ENCODE data around the gene ZNF621. TPM values are rescaled to one million over a fixed set of nuclear protein-coding genes. Genes with fewer than 3 reads are reported as not detected.

ZNF621 gene
- total RNA-seq, 1 experiment from 2014 or later: 20.0 TPM

DNA sequence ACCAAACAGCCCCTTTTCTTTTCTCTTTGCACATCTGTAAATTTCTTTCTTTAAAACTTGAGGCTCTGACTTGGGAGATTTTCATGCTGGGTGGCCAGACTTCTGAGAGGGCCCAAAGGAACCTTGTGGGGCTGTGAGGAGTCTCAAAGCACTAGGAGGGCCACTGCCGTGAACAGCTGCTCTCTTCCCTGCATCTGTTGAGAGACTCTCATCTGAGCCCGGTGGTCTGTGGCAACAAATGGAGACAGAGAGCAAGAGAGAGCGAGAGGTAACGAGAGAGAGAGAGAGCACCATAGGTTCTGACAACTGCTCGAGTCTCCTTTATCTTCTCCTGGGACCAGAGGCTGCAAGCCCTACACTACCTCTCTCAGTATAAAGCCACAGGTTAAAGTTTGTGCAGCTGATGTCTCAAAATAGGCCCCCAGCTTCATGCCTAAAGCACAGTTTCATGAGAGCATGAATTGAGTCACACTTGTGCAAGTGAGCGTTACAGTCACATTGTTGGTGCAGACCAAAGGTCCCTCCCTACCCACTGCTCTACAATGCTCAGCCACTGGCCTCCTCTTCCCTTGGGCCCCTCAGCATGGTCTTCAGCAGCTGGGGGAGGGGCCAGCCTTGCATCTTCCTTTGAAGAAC lies 60.7 kb downstream of the ZNF621 start:
- TF ChIP-seq TEAD4 (CRISPR knock-in tag; IDR thresholded peaks at IDR 0.05): no peak
- no peak for TF ChIP-seq ZNF219 (CRISPR knock-in tag; IDR thresholded peaks at IDR 0.05; ENCODE audit: borderline replicate concordance)
- TF ChIP-seq, protein P1, sequence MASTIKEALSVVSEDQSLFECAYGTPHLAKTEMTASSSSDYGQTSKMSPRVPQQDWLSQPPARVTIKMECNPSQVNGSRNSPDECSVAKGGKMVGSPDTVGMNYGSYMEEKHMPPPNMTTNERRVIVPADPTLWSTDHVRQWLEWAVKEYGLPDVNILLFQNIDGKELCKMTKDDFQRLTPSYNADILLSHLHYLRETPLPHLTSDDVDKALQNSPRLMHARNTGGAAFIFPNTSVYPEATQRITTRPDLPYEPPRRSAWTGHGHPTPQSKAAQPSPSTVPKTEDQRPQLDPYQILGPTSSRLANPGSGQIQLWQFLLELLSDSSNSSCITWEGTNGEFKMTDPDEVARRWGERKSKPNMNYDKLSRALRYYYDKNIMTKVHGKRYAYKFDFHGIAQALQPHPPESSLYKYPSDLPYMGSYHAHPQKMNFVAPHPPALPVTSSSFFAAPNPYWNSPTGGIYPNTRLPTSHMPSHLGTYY (CRISPR knock-in tag; IDR thresholded peaks at IDR 0.05): no peak
- no peak for TF ChIP-seq MLX (CRISPR knock-in tag; IDR thresholded peaks at IDR 0.05)
- TF ChIP-seq ZNF512 (CRISPR knock-in tag; IDR thresholded peaks at IDR 0.05; ENCODE audit: borderline replicate concordance): no peak
- TF ChIP-seq ZNF281 (CRISPR knock-in tag; IDR thresholded peaks at IDR 0.05): no peak
- TF ChIP-seq FOXP1 (CRISPR knock-in tag; IDR thresholded peaks at IDR 0.05; ENCODE audit: borderline replicate concordance): no peak
- no peak for TF ChIP-seq MAX (CRISPR knock-in tag; IDR thresholded peaks at IDR 0.05)
- TF ChIP-seq, protein P2, sequence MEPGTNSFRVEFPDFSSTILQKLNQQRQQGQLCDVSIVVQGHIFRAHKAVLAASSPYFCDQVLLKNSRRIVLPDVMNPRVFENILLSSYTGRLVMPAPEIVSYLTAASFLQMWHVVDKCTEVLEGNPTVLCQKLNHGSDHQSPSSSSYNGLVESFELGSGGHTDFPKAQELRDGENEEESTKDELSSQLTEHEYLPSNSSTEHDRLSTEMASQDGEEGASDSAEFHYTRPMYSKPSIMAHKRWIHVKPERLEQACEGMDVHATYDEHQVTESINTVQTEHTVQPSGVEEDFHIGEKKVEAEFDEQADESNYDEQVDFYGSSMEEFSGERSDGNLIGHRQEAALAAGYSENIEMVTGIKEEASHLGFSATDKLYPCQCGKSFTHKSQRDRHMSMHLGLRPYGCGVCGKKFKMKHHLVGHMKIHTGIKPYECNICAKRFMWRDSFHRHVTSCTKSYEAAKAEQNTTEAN (CRISPR knock-in tag; IDR thresholded peaks at IDR 0.05): no peak
- no peak for TF ChIP-seq KAT7 (CRISPR knock-in tag; IDR thresholded peaks at IDR 0.05; ENCODE audit: borderline replicate concordance)
- no peak for TF ChIP-seq GRHL2 (CRISPR knock-in tag; IDR thresholded peaks at IDR 0.05; ENCODE audit: insufficient replicate concordance, severe bottlenecking)
- no peak for TF ChIP-seq MXD4 (CRISPR knock-in tag; IDR thresholded peaks at IDR 0.05; ENCODE audit: borderline replicate concordance)
- no peak for TF ChIP-seq NFE2L1 (CRISPR knock-in tag; IDR thresholded peaks at IDR 0.05)
- TF ChIP-seq, protein P3, sequence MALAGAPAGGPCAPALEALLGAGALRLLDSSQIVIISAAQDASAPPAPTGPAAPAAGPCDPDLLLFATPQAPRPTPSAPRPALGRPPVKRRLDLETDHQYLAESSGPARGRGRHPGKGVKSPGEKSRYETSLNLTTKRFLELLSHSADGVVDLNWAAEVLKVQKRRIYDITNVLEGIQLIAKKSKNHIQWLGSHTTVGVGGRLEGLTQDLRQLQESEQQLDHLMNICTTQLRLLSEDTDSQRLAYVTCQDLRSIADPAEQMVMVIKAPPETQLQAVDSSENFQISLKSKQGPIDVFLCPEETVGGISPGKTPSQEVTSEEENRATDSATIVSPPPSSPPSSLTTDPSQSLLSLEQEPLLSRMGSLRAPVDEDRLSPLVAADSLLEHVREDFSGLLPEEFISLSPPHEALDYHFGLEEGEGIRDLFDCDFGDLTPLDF (CRISPR knock-in tag; IDR thresholded peaks at IDR 0.05): no peak
- TF ChIP-seq ZSCAN18 (CRISPR knock-in tag; IDR thresholded peaks at IDR 0.05): no peak
- TF ChIP-seq MYBL2 (CRISPR knock-in tag; IDR thresholded peaks at IDR 0.05): no peak
- TF ChIP-seq CBFB (CRISPR knock-in tag; IDR thresholded peaks at IDR 0.05; ENCODE audit: low read depth): no peak
- TF ChIP-seq ZNF317 (CRISPR knock-in tag; IDR thresholded peaks at IDR 0.05; ENCODE audit: borderline replicate concordance, low read depth): no peak
- no peak for TF ChIP-seq GTF2I (CRISPR knock-in tag; conservative IDR thresholded peaks at IDR 0.05)
- no peak for TF ChIP-seq NR3C1 (CRISPR knock-in tag; conservative IDR thresholded peaks at IDR 0.05; ENCODE audit: low read depth)
- Mint-ChIP-seq H3K27me3 (ENCODE audit: low read depth) (peaks cover 13% of the 10 kb centered on the region; the same call in 1 of the 2 replicates), H3K4me1 (peaks cover 44% of the 10 kb centered on the region), H3K4me3 (peak overlapping the region; percentile 50; the same call in 1 of the 2 replicates), H3K9me3 (no peaks in the 10 kb centered on the region), H3K36me3 (no peaks in the 10 kb centered on the region), H3K27ac (no peak overlapping the region)
- POLR2A ChIA-PET: no interaction called here
- no peak for DNase-seq (ENCODE audit: low spot score)
- ATAC-seq: no peak
- CTCF ChIA-PET: interaction anchor here (0.5 to 1.7 kb wide), 6 partner anchors 110 to 1298 kb away, joined by 3 to 5 read pairs (median 4); no protein-coding TSS in a partner anchor
